Activated CD8-positive, alpha-beta memory T cell treated with anti-CD3 and anti-CD28 coated beads for 4 hours (primary cell): ENCODE data around the gene C11orf91.
"Not testable (repeated sequence)": the region's sequence is repeated elsewhere in the genome, so short reads cannot be mapped to it uniquely, and the experiment has no call there.

ENCODE experiments used
- DNase-seq, 2 donors: peaks; one replicate each; pipeline ENCODE4 v3.0.0-alpha.2; 2020; ENCODE audit warnings: low read depth in 2 of 2

Gene C11orf91

DNA sequence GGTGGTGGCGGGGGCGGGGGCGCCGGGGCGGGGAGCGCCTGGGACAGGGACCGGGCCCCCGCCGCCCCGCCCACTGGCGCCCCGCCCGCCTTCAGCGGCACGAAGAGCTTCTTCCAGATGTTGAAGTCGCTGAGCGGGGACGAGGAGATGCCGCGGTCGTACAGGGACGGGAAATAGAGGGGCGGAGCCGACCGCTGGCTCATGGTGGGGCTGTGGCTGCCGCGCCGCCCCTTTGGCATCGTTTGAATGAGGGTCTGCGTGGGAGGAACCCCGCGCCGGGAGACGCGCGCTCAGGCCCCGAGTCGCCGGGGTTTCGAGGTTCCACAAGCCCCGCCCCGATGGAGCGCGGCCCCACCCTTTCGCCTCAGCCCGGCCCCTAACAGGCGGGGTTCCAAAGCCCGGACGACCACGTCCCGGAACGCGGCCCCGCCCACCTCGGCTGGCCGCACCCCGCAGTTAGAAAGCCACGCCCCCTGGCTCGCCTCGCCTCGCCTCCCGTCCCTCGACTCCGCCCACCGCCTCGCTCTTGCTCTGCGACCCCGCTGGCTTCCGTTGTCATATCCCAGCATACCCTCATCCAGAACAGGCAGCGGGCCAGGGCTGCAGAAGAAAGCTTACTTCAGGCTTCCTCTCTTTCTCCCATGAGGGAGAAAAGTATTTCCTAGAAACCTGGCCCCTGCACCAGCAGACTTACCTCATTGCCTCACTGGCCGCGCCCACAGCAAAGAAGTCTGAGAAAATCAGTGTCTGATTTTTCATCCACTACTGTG is at the start of gene C11orf91:
C11orf91 (minus strand) TSS at position 325 of the 770 bp plus-strand sequence; CDS start at position 239, 86 bp downstream.
- DNase-seq = peak; percentile 82 to 89

GRCh38 chr11:33747979-33748378 is 47.4 kb upstream of the C11orf91 start:
- no peak for DNase-seq

- no peak for DNase-seq
These were observed 42.7 kb upstream of the C11orf91 start for GRCh38 chr11:33743291-33743690.

DNA sequence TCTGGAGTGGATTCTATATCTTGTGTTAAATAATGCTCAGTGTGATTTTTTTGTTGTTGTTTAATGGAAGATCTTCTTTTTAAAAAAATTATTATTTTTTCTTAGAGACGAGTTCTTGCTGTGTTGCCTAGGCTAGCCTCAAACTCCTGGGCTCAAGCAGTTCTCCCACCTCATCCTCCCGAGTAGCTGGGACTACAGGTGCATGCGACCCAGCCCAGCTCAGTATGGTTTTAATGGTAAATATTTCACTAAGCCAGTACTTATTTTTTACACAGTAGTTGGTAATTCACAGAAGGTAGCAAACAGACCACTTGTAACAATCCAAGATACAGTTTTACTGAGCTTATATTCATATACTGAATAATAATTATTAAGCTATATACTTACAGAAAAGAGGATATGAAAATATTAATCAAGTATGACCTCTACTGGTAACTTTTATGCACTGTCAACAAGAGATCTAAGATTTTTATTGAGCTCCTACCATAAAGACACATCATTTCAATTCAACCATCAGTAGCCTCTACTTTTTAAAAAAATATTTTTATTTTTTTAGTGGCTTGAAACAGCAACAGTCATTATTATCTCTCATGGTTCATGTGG is 41.7 kb upstream of the C11orf91 start:
- no peak for DNase-seq

DNA sequence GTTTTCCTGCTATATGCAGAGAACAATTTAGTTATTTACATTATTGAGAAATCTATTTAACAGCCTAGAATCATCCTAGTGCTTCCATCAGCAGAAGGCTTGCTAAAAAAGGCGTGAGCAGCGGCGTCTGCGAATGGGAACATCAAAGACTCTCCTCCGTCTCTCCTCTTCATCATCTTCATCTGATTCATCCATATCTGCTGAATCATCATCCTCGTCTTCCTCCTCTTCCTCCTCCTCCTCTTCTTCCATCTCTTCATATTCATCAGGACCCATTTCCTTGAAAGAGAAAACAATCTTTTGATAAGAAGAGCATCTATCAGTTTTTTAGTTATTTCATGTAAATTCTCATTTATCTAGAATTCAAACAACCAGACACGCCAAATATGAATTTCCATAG is 41.2 kb upstream of the C11orf91 start:
- no peak for DNase-seq

DNA sequence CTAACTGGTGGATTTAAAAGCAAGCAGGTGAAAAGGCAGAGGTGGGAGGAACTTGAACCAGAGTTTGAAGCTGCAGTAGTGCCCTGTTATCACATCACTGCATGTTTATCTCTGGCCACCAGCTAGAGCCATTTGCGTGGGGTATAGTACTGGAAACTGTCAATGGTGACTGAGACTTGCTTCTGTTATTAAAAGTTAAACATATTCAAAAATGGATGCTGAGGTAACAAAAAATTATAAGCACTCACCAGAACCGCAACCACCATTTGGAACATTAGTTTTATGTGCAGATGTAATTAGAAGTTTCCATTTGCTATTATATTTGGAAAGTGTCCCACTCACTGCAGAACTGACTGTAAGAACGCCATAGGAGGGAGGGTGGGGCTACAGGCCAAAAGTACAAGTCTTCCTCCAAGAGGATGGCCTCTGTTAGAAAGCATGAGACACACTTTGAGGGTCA is 36.8 kb upstream of the C11orf91 start:
- no peak for DNase-seq

- peak; percentile 78 to 85 for DNase-seq
These were observed 35.7 kb upstream of the C11orf91 start, which contains the start of gene CD59 for GRCh38 chr11:33736148-33736812. Gene CD59, minus strand, starts transcription at chr11:33736423. Its CDS starts 13,978 bp downstream, at chr11:33722445.

GRCh38 chr11:33735271-33736147 is 34.9 kb upstream of the C11orf91 start:
- DNase-seq = no peak

- no peak for DNase-seq
These were observed 34.0 kb upstream of the C11orf91 start for GRCh38 chr11:33734441-33735270.

DNA sequence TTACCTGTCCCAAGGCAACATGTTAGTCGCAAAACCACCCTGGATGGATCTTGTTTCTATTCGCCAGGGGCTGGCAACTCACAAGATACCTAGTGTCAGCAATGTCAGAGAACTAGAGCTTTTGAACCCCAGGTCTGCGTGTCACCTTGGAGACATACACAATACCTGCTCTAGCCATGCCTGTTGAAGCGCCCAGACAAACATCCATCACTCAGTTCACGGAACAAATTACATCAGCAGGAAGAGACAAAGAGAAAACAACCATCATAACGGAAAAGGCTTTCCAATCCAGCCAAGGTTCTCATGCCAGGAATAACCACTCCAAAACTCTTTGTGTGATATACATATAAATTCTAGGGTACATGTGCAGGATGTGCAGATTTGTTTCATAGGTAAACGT is 33.4 kb upstream of the C11orf91 start:
- no peak for DNase-seq

- no peak for DNase-seq
These were observed 31.3 kb upstream of the C11orf91 start for GRCh38 chr11:33731723-33732531.

DNA sequence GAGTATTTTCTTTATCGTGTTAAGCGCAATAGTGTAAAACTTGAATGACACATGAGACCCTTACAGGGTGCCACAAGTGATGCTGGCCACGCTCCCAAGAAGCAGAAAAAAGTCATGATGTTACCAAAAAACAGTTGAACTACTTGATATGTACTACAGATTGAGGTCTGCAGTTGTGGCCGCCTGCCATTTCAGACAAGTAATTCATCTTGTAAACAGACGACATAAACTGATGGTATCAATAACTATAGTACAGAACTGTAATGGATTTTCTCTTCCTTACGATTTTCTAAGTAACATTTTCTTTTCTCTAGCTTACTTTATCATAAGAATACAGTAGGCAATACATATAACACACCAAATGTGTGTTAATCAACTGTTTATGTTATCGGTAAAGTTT is 30.1 kb upstream of the C11orf91 start:
- DNase-seq = no peak

- not testable (repeated sequence) for DNase-seq
These were observed 28.5 kb upstream of the C11orf91 start for GRCh38 chr11:33729072-33729664.

DNA sequence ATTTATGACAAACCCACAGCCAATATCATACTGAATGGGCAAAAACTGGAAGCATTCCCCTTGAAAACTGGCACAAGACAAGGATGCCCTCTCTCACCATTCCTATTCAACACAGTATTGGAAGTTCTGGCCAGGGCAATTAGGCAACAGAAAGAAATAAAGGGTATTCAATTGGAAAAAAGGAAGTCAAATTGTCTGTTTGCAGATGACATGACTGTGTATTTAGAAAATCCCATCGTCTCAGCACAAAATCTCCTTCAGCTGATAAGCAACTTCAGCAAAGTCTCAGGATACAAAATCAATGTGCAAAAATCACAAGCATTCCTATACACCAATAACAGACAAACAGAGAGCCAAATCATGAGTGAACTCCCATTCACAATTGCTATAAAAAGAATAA is 26.9 kb upstream of the C11orf91 start:
- not testable (repeated sequence) for DNase-seq

DNA sequence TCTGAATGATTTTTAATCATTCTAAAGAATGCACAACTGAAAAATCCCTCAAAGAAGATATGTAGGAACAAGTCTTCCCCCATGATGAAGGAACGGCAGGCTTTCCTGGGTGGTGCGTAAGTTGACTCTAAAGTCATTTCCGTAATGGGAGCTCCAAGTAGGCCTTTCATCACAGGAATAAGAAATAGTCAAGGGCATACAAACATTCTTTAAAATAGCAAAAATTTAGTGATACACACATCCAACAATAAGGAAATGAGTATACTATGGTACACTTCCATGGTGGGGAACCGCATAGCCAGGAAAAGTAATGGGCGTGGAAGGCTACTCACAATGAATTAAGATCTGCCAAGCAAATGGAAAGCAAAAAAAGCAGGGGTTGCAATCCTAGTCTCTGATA is 24.9 kb upstream of the C11orf91 start:
- no peak for DNase-seq

- DNase-seq = no peak
These were observed 24.0 kb upstream of the C11orf91 start for GRCh38 chr11:33724644-33725035.

- no peak for DNase-seq
These were observed 22.7 kb upstream of the C11orf91 start for GRCh38 chr11:33723238-33723881.

DNA sequence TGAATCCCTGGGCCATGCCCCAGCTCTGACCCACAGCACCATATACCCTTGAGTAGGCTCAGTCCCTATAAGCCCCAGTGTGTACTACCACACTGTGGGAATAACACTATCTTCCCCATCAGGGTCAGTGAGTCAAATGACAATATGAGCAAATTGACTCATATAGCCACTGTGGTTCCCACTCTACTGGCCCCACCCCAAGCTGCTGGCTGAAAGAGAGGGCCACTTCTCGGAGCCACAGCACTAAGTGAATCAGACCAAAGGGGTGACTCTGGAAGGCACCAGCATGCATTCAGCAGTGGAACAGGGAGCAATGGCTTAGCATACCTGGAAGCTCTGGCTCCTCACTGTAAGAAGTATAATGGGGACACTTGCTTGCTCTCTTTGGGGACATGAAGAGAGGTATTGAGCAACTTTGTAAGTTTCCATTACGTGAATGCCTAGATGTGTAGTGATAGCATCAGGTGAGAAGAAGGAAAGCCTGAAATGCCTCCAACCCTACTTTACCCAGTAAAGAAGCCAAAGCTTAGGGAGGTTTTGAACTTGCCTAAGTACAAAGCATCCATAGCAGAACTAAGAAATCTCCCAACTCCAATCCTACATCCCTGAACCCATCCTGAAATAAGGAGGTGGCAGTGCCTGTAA is 22.1 kb upstream of the C11orf91 start:
- DNase-seq = no peak
